Measurements from ENCODE around the gene PPP1R14B. TPM values are rescaled to one million over a fixed set of nuclear protein-coding genes. Genes with fewer than 3 reads are reported as not detected.
A peak's percentile ranks its signal among the peaks of the same experiment; 100 is the strongest.

PPP1R14B gene
- total RNA-seq, 2 donors from 2014 or later = 96.2 to 147 TPM

DNA sequence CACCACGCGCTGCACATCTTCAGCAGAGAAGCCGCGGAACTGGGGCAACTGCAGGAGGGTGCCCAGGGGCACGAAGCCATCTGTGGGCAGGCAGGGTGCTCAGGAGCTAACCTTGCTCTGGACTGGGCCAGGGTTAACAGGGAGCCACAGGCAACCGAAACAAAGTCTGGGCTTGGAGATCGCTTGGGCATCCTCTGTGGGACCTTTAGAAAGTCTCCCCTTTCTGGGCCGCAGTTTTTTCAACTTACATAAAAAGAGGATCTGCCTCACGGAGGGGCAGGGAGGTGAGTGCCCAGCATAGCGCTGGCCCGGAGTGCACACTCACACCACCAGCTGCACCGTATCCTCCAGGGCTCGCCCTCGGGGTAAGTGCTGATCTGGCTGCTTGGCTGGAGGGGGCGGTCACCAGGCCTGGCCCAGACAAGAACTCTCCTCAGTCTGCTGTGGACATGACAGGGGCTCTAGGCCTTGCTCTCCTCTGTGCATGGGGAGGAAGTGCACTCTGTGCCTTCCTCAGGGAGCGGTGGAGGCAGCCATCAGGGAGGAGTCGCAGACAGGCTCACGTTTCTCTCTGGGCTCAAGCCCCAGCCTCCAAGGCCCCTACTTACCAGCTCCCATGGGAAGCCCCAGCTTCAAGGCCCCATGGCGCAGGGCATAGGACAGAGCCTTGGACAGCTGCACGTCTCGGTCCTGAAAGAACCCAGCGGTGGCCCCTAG, 21.7 kb downstream of the PPP1R14B start:
- intact Hi-C loops (cut with DNase I, micrococcal nuclease) = no loop called here
- ATAC-seq (no peak), DNase-seq (no peak)

DNA sequence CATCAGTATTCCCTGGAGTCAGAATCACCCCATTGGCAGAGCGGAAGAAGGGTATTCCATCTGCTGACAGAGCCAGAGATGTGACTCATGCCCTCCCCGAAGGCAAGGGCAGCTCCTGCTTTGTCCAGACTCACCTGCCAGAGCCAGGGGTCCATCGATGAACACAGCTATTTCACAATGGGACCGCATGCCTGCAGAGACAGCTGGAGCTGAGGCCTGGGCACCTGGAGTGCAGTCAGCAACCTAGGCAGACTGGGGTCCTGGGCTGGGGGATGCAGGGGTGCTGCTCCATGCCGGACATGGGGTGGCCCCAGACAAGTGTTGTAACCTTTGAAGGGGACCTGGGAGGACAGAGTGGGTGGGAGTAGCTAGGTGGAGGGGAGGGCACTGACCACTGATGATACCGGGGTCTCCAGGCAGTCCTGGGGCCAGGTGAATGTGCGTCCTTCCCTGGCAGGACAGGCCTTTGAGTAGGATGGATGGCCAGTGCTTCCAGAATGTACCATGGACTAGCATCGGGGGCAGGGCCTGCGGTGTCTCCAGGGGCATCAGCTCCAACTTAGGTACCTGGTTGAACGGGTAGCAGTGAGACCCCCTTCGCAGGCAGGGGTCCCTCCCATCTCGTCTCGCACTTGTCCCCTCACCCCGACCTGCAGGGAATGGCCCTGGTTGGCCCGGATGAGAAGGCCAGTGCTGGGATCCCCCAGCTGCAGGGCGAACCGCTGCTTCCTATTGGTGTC, 22.4 kb downstream of the PPP1R14B start:
- DNase-seq = peak in 1 of 2 donors; percentile 10
- intact Hi-C loops (cut with DNase I, micrococcal nuclease) = no loop called here
- no peak for ATAC-seq

DNA sequence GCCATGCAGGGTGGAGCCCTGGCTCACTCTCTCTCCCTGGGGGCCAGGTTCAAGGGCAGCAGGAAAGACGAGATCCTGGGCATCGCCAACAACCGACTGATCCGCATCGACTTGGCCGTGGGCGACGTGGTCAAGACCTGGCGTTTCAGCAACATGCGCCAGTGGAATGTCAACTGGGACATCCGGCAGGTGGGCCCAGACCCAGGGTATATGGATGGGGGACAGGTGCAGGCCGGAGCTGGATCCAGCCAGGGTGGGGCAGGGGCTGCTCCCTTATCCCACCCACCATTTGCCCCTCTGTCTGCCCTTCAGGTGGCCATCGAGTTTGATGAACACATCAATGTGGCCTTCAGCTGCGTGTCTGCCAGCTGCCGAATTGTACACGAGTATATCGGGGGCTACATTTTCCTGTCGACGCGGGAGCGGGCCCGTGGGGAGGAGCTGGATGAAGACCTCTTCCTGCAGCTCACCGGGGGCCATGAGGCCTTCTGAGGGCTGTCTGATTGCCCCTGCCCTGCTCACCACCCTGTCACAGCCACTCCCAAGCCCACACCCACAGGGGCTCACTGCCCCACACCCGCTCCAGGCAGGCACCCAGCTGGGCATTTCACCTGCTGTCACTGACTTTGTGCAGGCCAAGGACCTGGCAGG, 23.6 kb downstream of the PPP1R14B start:
- intact Hi-C loops (cut with DNase I, micrococcal nuclease) = no loop called here
- peak in 1 of 2 donors; percentile 11 for DNase-seq
- ATAC-seq = no peak

DNA sequence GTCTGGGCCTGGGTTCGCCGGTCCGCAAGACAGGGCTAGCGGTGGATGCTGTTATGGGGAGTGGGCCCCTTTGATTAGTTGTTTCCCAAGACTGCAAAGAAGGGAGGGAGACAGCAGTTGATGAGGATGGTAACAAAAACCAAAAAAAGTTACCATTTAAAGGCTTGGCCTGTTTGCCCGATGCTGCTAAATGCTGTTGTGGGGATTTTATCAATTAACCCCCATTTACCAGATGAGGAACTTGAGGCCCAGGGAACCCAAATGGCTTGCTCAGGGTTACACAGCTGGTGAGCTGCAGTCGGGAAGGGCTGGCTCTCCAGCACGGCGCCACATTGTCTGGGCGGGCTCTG, 24.1 kb downstream of the PPP1R14B start:
- DNase-seq = no peak
- no peak for ATAC-seq
- intact Hi-C loops (cut with DNase I, micrococcal nuclease) = no loop called here

DNA sequence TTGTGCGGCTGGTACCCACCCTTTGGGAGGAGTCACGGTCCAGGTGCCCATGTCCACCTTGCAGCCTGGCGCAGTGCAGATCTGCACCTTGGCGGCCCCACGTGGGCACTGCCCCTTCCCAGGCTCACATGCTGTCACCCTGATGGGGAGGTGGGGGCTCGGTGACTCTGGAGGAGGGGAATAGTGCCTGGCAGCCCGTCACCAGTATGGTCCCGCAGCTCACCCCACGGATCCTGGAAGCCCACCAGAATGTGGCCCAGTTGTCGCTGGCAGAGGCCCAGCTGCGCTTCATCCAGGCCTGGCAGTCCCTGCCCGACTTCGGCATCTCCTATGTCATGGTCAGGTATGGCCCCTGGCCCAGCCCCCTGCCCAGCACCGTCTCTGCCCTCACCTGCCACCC, 25.9 kb downstream of the PPP1R14B start:
- intact Hi-C loops (cut with DNase I, micrococcal nuclease) = no loop called here
- ATAC-seq = no peak
- no peak for DNase-seq

DNA sequence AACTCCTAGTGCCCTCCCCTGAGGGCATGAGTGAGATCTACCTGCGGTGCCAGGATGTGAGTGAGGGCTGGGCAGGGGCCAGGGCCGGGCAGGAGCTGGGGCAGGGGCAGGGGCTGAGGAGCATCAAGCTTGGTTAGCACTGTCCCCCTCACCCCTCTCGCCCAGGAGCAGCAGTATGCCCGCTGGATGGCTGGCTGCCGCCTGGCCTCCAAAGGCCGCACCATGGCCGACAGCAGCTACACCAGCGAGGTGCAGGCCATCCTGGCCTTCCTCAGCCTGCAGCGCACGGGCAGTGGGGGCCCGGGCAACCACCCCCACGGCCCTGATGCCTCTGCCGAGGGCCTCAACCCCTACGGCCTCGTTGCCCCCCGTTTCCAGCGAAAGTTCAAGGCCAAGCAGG, 26.5 kb downstream of the PPP1R14B start:
- intact Hi-C loops (cut with DNase I, micrococcal nuclease) = no loop called here
- DNase-seq (no peak), ATAC-seq (peak; percentile 2)

DNA sequence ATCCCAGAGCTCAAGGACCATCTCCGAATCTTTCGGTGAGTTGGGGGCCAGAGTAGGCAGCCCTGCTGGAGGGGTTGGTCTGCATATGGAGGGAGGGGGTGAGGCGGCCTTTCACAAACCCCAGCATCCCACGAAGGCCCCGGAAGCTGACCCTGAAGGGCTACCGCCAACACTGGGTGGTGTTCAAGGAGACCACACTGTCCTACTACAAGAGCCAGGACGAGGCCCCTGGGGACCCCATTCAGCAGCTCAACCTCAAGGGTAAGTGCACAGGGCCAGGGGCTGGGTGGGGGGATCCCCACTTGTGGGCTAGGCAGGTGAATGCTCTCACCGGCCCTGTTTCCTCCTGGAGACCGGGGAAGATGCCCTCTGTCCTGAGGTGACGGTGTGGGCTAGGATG, 27.0 kb downstream of the PPP1R14B start:
- DNase-seq (no peak), ATAC-seq (no peak)
- intact Hi-C loops (cut with DNase I, micrococcal nuclease) = no loop called here

DNA sequence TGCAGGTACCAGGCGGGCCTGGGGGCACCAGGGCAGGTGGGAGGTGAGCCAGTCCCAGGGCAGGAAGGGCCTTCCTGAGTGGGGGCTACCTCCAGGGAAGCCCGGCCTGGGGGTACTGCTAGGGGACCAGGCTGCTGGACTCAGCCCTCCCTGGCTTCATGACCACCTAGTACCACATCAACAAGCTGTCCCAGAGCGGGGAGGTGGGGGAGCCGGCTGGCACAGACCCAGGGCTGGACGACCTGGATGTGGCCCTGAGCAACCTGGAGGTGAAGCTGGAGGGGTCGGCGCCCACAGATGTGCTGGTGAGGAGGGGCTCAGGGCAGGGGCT, 27.4 kb downstream of the PPP1R14B start:
- ATAC-seq (no peak), DNase-seq (no peak)

DNA sequence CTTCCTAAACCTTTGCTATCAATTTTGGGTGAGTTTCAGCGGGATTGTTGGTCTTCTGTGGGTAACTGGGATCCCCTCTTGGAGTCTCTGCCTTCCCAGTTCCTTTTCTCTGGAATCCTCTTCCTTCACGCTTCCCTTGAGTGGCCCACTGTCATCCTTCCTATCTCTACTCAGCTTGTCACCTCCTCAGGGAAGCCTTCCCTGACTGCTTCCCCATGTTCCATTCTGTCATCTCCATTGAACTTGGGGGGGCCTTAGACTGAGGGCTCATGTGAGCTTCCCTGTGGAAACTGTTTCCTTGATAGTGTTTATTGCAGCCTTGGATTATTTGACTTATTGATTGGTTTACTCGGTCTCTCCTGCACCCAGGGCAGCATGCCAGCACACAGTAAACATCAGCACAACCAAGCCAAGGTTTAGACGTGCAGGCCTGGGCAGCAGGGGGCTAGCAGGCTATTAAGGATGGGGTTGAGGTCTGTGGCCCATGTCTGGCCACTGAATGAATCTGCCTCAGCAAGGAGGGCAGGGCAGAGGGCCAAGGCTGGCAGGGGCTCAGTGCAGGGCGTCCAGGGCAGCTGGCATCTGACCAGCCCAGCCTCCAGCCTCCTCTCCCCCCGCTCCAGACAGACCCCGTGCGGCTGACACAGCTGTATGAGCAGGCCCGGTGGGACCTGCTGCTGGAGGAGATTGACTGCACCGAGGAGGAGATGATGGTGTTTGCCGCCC, 28.0 kb downstream of the PPP1R14B start:
- ATAC-seq = peak; percentile 26
- intact Hi-C loops (cut with DNase I, micrococcal nuclease) = no loop called here
- peak in 1 of 2 donors; percentile 25 for DNase-seq

More for the DNA sequence above, 27.4 kb downstream of the PPP1R14B start:
- intact Hi-C loops (cut with DNase I, micrococcal nuclease) = no loop called here

DNA sequence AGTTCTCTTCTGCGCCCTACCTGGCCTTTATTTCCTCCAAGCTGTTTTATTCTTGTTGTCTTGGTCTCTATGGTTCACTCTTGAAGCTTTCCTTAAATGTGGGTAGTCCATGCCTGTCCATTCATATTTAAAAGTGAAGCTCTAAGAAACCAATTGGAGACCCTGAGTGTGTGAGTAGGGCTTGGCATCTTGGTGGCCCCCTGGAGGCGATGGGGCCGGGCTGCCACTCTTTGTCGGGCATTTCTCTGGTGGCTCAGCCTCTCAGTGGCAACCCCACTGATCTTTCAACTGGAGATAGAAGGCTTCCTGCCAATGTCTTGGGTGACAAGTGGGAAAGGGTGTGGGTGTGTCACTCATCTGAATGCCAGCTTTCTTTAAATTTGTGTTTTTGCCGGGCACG, 29.9 kb downstream of the PPP1R14B start:
- ATAC-seq = no peak
- intact Hi-C loops (cut with DNase I, micrococcal nuclease) = no loop called here
- DNase-seq = no peak

DNA sequence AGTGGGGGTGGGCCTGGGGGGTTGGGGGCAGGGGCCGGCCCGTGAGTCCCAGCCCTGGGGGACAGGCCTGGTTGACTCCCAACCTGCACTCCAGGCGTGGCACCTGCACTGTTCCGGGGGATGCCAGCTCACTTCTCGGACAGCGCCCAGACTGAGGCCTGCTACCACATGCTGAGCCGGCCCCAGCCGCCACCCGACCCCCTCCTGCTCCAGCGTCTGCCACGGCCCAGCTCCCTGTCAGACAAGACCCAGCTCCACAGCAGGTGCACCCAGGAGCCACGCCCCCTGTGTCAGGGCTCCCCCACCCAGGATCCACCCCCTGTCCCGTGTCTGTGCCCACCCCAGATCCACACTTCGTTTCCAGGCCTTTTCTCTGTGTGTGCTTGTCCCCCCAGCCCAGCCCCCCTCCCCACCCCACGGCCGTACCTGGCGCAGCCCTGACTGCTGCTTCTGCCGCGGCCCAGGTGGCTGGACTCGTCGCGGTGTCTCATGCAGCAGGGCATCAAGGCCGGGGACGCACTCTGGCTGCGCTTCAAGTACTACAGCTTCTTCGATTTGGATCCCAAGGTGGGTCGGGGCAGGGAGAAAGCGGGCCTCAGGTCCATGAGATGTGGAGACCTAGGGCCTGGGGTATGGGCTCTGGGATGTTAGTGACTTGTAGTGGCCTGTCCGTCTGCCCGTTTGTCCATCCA, 35.4 kb downstream of the PPP1R14B start:
- ATAC-seq (no peak), DNase-seq (no peak)
- intact Hi-C loops (cut with DNase I, micrococcal nuclease) = no loop called here

DNA sequence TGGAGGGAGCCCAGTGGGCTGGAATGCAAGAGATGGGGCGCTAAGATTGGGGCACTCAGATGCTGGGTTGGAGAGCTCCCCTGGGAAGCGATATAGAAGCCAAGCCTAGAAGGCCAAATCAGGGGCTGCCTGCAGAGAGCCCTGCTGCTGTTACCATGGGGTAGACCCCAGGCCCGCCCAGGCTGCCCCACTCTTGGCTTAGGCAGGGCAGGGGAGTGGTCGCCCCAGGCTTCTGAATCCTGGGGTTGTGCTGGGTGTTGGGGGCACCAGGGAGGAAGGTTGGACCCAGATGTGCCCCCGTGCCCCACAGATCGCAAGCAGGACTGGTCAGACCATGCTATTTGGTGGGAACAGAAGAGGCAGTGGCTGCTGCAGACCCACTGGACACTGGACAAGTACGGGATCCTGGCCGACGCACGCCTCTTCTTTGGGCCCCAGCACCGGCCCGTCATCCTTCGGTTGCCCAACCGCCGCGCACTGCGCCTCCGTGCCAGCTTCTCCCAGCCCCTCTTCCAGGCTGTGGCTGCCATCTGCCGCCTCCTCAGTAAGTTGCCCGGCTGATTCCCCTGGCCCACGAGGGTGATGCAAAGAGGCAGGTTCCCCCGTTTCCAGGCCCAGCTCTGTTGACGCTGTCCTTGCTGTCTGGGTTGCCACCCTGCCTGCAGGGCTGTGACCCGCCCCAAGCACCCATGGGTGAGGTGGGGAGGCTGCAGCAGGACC, 36.3 kb downstream of the PPP1R14B start:
- intact Hi-C loops (cut with DNase I, micrococcal nuclease) = no loop called here
- ATAC-seq (no peak), DNase-seq (no peak)

DNA sequence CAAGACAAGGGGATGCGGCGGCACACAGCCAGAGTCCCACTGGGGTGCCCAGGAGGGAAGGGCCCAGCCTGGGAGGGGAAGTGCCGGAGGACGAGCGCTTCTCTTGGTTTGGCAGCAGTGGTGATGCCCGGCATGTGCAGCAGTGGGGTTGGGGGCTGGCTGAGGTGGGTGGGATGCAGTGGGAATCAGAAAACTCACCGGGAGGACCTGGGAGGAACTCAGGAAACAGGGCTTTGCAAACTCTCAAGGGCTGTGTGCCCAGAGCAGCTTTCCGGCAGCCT, 37.2 kb downstream of the PPP1R14B start:
- ATAC-seq = no peak
- intact Hi-C loops (cut with DNase I, micrococcal nuclease) = loop anchor here (10.0 kb wide), 2 partner anchors 75 to 95 kb away; partner anchors contain the start of genes BAD (in 1 of the 2), CATSPERZ (in 1 of the 2), ESRRA (in 1 of the 2) and GPR137 (in 1 of the 2)

DNA sequence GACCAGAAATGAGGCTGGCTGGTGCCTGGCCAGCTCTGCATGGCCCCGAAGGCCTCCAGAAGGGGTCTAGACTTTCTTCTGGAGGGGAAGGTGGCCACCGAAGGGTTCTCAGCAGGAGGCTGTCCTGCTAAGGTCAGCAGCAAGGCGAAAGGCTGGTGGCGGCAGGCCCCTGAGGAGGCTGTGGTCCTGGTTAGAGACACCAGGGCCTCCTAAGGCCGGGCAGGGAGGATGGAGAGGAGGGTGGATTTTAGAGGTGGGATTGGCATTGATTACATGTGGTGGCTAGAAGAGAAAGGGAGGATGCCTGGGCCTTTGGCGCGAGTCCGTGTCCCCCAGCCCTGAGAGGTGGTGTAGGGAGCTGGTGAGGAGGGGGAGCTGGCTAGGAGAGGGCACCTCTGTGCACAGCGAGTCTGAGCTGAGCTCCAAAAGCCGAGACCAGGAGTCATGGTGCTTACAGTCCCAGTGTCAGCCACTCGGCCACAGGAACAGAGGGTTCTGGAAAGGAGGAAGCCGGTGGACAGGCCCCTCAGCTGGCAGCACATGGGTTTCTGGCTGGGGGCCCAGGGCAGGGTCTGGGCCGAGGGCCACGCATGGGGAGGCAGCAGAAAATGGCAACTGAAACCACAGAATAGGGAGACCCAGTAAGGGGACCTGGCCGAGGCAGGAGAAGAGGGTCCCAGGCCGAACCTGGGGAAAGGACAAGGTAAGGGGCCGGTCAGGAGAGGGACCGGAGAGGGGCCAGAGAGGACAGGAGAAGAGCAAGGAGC, 37.8 kb downstream of the PPP1R14B start:
- ATAC-seq (no peak), DNase-seq (no peak)
- intact Hi-C loops (cut with DNase I, micrococcal nuclease) = loop anchor here (10.0 kb wide), 2 partner anchors 76 to 96 kb away; partner anchors contain the start of genes BAD (in 1 of the 2), CATSPERZ (in 1 of the 2), ESRRA (in 1 of the 2) and GPR137 (in 1 of the 2)

More for the DNA sequence above, 37.2 kb downstream of the PPP1R14B start:
- DNase-seq = no peak

DNA sequence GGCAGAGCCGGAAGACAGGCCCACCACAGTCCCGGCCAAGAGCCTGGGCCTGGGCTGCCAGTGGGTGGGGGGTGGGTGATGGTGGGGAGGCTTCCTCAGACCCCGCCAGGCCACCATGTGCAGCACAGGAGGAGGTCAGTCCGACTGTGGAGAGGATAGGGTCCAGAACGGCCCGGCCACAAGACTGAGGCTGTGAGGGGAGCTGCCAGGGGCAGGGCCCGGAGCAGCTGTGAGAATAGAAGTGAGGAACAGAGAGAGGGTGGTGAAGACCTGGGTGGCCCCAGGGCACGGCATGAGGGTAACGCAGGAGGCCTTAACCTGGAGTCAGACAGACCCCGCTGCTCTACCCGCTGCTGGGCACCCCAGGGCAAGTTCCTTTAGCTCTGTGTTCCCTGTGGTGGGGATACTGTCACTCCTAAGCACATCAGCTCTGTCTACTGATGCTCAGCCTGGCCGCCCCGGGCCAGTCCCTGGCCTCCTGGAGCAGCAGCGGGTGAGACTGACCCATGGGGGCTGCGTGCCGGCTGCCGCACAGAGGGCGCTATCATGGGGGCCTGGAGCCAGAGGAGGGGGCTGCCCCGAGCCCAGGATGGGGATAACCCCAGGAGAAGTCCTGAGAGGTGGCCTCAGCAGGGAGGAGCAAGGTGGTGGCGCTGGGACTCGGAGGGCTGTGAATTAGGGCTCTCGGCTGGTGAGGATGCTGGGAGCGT, 38.5 kb downstream of the PPP1R14B start:
- intact Hi-C loops (cut with DNase I, micrococcal nuclease) = loop anchor here (10.0 kb wide), 2 partner anchors 77 to 97 kb away; partner anchors contain the start of genes BAD (in 1 of the 2), CATSPERZ (in 1 of the 2), ESRRA (in 1 of the 2) and GPR137 (in 1 of the 2)
- ATAC-seq = no peak
- peak in 1 of 2 donors; percentile 23 for DNase-seq

DNA sequence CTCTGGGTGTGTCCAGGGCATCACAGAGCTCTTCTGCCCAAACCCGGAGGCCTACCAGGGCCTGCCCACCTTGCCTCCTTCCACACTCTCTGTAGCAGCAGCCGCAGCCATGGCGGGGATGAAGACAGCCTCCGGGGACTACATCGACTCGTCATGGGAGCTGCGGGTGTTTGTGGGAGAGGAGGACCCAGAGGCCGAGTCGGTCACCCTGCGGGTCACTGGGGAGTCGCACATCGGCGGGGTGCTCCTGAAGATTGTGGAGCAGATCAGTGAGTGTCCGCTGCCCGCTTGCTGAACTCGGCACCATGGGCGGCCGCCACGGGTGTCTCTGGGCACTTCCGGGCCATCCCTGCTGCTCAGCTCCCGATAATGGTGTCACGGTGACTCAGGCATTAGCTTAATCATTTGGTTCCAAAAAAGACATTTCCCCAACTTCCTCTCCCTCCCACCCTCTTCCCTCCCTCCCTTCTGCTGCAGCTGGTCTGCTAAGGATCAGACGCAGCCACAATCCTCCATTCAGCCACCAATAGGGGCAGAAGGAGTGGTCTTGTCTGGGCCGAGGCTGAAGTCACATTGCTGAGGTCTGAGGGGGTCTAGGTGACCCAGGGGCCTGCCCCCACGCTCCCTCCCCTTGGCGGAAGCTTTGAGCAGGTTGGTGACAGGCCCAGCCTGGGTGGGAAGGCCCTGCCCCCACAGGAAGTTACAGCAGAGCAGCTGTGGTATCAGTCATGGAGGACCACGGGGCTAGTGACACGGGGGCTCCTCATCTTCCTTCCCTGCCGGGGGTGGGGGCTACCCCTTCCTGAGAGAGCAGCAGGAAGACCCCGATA, 39.3 kb downstream of the PPP1R14B start:
- no peak for ATAC-seq
- intact Hi-C loops (cut with DNase I, micrococcal nuclease) = loop anchor here (10.0 kb wide), 2 partner anchors 77 to 97 kb away; partner anchors contain the start of genes BAD (in 1 of the 2), CATSPERZ (in 1 of the 2), ESRRA (in 1 of the 2) and GPR137 (in 1 of the 2)
- DNase-seq = peak; percentile 75 to 76
